ENCODE results near the gene TNNI2.

- TF ChIP-seq CTCF (conservative IDR thresholded peaks at IDR 0.05) (no peak), EZH2 (IDR thresholded peaks at IDR 0.05; ENCODE audit: low read depth) (no peak)
These were observed 4.6 kb upstream of the TNNI2 start for GRCh38 chr11:1834062-1834610.

All from PC-9 (cell line).